HL-60 (cell line): ENCODE results near the gene TSPAN33.

Source experiments
- DNase-seq, 2 experiments: peaks; one replicate each; pipeline ENCODE4 v3.0.0-alpha.2; 2010 to 2020; ENCODE audit warnings: low read depth in 1 of 2, low spot score in 1 of 2
- H3K27ac ChIP-seq: fragments of 250-450 bp; sonication (Bioruptor Pico); replicated peaks from 2 replicates; pipeline ENCODE4 v1.5.1; 2020; ENCODE audit warnings: mild to moderate bottlenecking, moderate library complexity
- H3K27me3 ChIP-seq: fragments of 250-450 bp; sonication (Bioruptor Pico); 2 replicates; pipeline ENCODE4 v1.5.1; 2021; ENCODE audit warnings: mild to moderate bottlenecking, moderate library complexity; ENCODE audit not compliant: insufficient read depth, poor library complexity, severe bottlenecking
- H3K4me3 ChIP-seq: replicated peaks from 2 replicates; pipeline ENCODE4 v1.5.1; 2011; ENCODE audit warnings: mild to moderate bottlenecking, control low read depth, low read length; ENCODE audit not compliant: insufficient read depth
- GABPA ChIP-seq: IDR thresholded peaks from 2 replicates; pipeline ENCODE4 v1.6.1; 2012; ENCODE audit warnings: low read depth
- POLR2AphosphoS5 ChIP-seq: IDR thresholded peaks from 2 replicates; pipeline ENCODE4 v1.6.1; 2012; ENCODE audit warnings: low read depth
- SPI1 ChIP-seq: IDR thresholded peaks from 2 replicates; pipeline ENCODE4 v1.6.1; 2012; ENCODE audit warnings: low read depth, mild to moderate bottlenecking, borderline replicate concordance
- TF ChIP-seq, protein P1 (sequence below): IDR thresholded peaks from one replicate; pipeline ENCODE4 v1.5.1; 2011; ENCODE audit warnings: low read length, control low read depth, inconsistent platforms; ENCODE audit not compliant: insufficient read depth
- TF ChIP-seq, protein P2 (sequence below): IDR thresholded peaks from 2 replicates; pipeline ENCODE4 v1.6.1; 2012; ENCODE audit warnings: low read depth; ENCODE audit not compliant: insufficient replicate concordance

The TSPAN33 gene

DNA sequence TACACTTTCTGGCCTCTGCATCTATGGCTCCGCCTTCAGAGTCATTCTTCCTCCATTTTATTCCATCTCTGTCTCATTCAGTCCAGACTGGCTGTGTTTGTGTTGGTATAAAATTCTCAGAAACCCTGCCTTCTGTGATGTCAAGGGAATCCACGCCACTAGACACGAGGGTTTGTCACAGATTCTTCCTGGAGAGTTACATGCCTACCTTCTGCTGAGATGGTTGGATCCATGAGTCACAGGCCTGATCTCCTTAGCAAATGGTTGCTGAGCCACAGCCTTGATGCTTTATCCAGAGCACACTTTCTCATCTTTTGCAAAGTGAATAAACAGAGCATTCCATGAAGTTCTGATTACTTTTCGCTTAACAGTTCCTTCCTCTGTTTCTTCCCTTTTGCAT lies 35.9 kb upstream of the TSPAN33 start:
- TF ChIP-seq POLR2AphosphoS5: no peak
- no peak for TF ChIP-seq SPI1
- TF ChIP-seq, protein P1, sequence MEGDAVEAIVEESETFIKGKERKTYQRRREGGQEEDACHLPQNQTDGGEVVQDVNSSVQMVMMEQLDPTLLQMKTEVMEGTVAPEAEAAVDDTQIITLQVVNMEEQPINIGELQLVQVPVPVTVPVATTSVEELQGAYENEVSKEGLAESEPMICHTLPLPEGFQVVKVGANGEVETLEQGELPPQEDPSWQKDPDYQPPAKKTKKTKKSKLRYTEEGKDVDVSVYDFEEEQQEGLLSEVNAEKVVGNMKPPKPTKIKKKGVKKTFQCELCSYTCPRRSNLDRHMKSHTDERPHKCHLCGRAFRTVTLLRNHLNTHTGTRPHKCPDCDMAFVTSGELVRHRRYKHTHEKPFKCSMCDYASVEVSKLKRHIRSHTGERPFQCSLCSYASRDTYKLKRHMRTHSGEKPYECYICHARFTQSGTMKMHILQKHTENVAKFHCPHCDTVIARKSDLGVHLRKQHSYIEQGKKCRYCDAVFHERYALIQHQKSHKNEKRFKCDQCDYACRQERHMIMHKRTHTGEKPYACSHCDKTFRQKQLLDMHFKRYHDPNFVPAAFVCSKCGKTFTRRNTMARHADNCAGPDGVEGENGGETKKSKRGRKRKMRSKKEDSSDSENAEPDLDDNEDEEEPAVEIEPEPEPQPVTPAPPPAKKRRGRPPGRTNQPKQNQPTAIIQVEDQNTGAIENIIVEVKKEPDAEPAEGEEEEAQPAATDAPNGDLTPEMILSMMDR: no peak
- TF ChIP-seq, protein P2, sequence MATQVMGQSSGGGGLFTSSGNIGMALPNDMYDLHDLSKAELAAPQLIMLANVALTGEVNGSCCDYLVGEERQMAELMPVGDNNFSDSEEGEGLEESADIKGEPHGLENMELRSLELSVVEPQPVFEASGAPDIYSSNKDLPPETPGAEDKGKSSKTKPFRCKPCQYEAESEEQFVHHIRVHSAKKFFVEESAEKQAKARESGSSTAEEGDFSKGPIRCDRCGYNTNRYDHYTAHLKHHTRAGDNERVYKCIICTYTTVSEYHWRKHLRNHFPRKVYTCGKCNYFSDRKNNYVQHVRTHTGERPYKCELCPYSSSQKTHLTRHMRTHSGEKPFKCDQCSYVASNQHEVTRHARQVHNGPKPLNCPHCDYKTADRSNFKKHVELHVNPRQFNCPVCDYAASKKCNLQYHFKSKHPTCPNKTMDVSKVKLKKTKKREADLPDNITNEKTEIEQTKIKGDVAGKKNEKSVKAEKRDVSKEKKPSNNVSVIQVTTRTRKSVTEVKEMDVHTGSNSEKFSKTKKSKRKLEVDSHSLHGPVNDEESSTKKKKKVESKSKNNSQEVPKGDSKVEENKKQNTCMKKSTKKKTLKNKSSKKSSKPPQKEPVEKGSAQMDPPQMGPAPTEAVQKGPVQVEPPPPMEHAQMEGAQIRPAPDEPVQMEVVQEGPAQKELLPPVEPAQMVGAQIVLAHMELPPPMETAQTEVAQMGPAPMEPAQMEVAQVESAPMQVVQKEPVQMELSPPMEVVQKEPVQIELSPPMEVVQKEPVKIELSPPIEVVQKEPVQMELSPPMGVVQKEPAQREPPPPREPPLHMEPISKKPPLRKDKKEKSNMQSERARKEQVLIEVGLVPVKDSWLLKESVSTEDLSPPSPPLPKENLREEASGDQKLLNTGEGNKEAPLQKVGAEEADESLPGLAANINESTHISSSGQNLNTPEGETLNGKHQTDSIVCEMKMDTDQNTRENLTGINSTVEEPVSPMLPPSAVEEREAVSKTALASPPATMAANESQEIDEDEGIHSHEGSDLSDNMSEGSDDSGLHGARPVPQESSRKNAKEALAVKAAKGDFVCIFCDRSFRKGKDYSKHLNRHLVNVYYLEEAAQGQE: no peak
- Histone ChIP-seq H3K4me3 (no peak overlapping the region), H3K27ac (no peak overlapping the region), H3K27me3 (no peaks in the 10 kb centered on the region)
- no peak for DNase-seq

DNA sequence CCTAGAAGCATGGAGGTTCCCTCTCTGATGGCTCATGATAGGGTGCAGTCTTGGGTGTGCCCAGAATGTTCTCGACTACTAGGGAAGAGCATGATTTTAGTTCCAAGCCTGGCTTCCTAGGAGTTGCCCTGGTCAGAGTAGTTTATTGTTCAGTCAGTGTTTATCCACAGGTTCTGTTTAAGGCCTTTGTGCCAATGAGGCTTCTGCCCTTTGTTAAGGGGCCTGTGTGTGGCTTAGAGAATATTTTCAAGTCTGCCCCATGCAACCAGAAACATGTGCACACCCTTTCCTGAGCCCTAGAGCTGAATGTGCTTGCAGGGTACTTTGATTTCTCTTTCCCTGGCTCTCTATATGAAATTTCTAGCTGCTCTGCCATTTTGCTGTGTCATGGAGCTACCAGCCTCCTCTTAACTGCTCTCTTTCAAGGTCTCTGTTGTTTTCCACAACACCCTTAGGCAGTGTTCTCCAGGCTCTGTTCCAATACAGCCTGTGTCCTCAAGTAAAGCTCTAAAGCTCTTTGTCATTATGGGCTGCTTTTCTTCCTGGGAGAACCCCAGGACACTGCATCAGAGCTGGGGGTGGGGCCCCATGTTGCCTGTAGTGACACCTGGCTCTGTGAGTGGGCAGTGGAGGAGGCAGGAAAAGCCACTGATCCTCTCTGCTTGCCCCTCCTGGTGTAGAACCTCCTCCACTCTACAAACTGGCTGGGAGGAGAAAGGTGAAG lies 34.1 kb upstream of the TSPAN33 start:
- TF ChIP-seq POLR2AphosphoS5: no peak
- TF ChIP-seq, protein P1: no peak
- TF ChIP-seq SPI1: no peak
- TF ChIP-seq GABPA: no peak
- TF ChIP-seq, protein P2: no peak
- no peak overlapping the region for H3K27ac ChIP-seq
- no peak overlapping the region for H3K4me3 ChIP-seq

DNA sequence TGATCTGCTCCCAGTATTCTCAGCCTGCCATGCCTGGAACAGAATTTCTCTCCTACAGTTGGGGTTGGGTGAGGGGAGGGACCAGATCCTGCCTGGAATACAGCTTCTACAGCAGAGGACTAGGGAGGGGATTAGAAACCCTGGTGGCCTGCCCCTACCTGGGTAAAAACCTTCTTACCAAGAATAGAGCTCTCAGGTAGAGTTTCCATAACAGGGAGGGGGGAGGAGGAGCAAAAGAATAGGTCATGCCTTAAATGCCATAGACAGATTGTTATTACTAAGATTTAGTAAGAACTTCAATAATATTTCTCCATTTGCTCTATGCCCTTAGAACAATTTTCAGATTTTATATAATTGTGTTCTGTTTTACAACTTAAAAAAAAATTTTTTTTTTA lies 33.5 kb upstream of the TSPAN33 start:
- H3K4me3 ChIP-seq: no peak overlapping the region
- no peak for TF ChIP-seq GABPA
- TF ChIP-seq, protein P1: no peak
- TF ChIP-seq, protein P2: no peak
- TF ChIP-seq SPI1: no peak
- no peak for DNase-seq
- H3K27ac ChIP-seq: no peak overlapping the region
- no peaks in the 10 kb centered on the region for H3K27me3 ChIP-seq

More for the DNA sequence above, 34.1 kb upstream of the TSPAN33 start:
- no peaks in the 10 kb centered on the region for H3K27me3 ChIP-seq
- DNase-seq: no peak
